ENCODE data around the gene NMUR1. TPM values are rescaled to one million over a fixed set of nuclear protein-coding genes. Genes with fewer than 3 reads are reported as not detected.

Gene NMUR1
- polyA plus RNA-seq, 1 of the 3 experiments (the other 2 are of a cell fraction) = not detected

- Histone ChIP-seq H3K4me1 (ENCODE audit: control insufficient read depth in 1 of 2, insufficient read depth in 2 of 2, low read depth in 1 of 2, low read length in 1 of 2) (no peaks in the 10 kb centered on the region; a peak in 1 of 4 replicates), H3F3A (replicated peaks; ENCODE audit: insufficient read depth) (no peaks in the 10 kb centered on the region), H3K9me3 (no peaks in the 10 kb centered on the region), H3K4me3 (ENCODE audit: low read depth in 2 of 2, low read length in 1 of 2) (no peak overlapping the region), H3K27me3 (ENCODE audit: insufficient read depth) (peaks cover 11% of the 10 kb centered on the region; the same call in 1 of the 2 replicates), H3K36me3 (replicated peaks in 1 of 2; ENCODE audit: control insufficient read depth in 1 of 2, insufficient read depth in 2 of 2, low read length in 1 of 2) (no peaks in the 10 kb centered on the region), H4K20me1 (ENCODE audit: insufficient read depth) (no peaks in the 10 kb centered on the region), H3K79me2 (ENCODE audit: insufficient read depth) (no peaks in the 10 kb centered on the region), H3K4me2 (no peak overlapping the region), H3K9me2 (no peaks in the 10 kb centered on the region), H2AFZ (ENCODE audit: low read depth) (no peak overlapping the region), H3K27ac (ENCODE audit: low read depth in 2 of 2, low read length in 1 of 2) (no peak overlapping the region), H3K9ac (no peak overlapping the region)
- 91% methylated on average over 9 of the region's 9 CpGs for WGBS (ENCODE audit: low lambda C conversion rate)
- POLR2A ChIA-PET = no interaction called here
- CTCF ChIA-PET = interaction anchor here (0.8 to 2.6 kb wide), 4 partner anchors 11 to 46 kb away, joined by 3 to 11 read pairs (median 6); no protein-coding TSS in a partner anchor
- no peak for DNase-seq
- no peak for TF ChIP-seq EP300 (IDR thresholded peaks at IDR 0.05; ENCODE audit: borderline replicate concordance in 1 of 2, low read depth in 1 of 2, low read length in 1 of 2)
- TF ChIP-seq TCF12 (IDR thresholded peaks at IDR 0.05) = no peak
- TF ChIP-seq CHD2 (IDR thresholded peaks at IDR 0.05; ENCODE audit: low read length, partially characterized antibody) = no peak
- no peak for TF ChIP-seq RAD21 (IDR thresholded peaks at IDR 0.05; ENCODE audit: low read length)
- TF ChIP-seq TEAD4 (IDR thresholded peaks at IDR 0.05; ENCODE audit: borderline replicate concordance, insufficient read depth) = no peak
- TF ChIP-seq FOXJ3 (CRISPR knock-in tag; IDR thresholded peaks at IDR 0.05) = no peak
- no peak for TF ChIP-seq SMC3 (IDR thresholded peaks at IDR 0.05; ENCODE audit: low read depth, low read length)
- TF ChIP-seq REST (IDR thresholded peaks at IDR 0.05; ENCODE audit: low read depth, low read length) = no peak
- TF ChIP-seq MEF2A (IDR thresholded peaks at IDR 0.05; ENCODE audit: borderline replicate concordance, low read depth) = no peak
- TF ChIP-seq NFIC (IDR thresholded peaks at IDR 0.05; ENCODE audit: borderline replicate concordance) = no peak
- no peak for TF ChIP-seq POLR2AphosphoS5 (IDR thresholded peaks at IDR 0.05; ENCODE audit: low read depth, low read length)
- TF ChIP-seq GABPA (IDR thresholded peaks at IDR 0.05; ENCODE audit: low read depth) = no peak
- TF ChIP-seq MAX (IDR thresholded peaks at IDR 0.05; ENCODE audit: low read depth) = no peak
- TF ChIP-seq ELF1 (IDR thresholded peaks at IDR 0.05) = no peak
- no peak for TF ChIP-seq JUND (IDR thresholded peaks at IDR 0.05)
- TF ChIP-seq EZH2phosphoT487 (IDR thresholded peaks at IDR 0.05; ENCODE audit: borderline replicate concordance, low read depth) = no peak
- no peak for TF ChIP-seq TAF1 (IDR thresholded peaks at IDR 0.05; ENCODE audit: borderline replicate concordance, low read depth, low read length)
- no peak for TF ChIP-seq NRF1 (IDR thresholded peaks at IDR 0.05; ENCODE audit: low read depth, low read length)
- TF ChIP-seq IRF3 (IDR thresholded peaks at IDR 0.05; ENCODE audit: low read depth, low read length) = no peak
- no peak for TF ChIP-seq ZBTB33 (IDR thresholded peaks at IDR 0.05; ENCODE audit: borderline replicate concordance, low read depth)
These were observed 1.6 kb downstream of the NMUR1 start for GRCh38 chr2:231528636-231529030.

Measured in SK-N-SH (cell line).